Superior temporal gyrus (tissue), 1 donor: ENCODE results near the gene RAB6B.

ENCODE experiments used
- DNase-seq: peaks from one replicate; pipeline ENCODE4 v3.0.0-alpha.2; 2016; ENCODE audit errors: extremely low spot score

The RAB6B gene

DNA sequence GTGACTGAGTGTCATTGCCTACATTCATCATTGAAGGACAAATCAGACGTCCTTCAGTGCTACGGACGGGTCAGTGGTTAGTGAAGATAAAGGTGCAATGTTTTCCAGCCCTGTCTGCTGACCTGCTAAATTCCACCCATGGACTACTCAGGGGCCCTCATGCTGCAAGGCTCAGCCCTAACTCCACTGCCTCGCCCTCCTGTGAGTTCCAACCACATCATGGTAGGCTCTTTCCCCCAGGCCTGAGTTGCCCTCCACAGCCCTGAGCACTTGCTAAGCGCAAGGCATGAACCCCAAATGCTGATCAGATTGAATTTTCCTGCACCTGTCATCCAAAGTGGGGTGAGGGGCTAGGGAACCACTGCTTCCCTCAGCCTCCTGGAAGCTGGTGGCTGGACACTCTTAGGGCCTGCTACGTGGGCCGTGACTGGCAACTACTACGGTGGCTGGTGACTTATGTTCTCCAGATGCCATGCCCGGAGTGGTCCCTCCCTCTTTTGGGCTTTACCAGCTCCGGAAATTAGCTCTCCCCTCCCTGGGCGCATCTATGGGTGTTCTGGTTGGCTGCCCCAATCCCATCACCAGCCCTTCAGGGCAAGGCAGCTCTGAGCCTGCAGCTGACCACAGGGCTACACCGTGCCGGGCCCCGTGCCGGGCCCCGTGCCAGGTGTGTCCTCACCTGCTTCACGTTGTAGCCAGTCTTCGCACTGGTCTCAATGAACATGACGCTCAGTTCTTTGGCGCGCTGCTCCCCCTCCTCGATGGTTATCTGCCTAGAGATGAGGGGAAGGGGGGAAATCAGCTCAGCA is 58.0 kb downstream of the RAB6B start:
- no peak for DNase-seq

DNA sequence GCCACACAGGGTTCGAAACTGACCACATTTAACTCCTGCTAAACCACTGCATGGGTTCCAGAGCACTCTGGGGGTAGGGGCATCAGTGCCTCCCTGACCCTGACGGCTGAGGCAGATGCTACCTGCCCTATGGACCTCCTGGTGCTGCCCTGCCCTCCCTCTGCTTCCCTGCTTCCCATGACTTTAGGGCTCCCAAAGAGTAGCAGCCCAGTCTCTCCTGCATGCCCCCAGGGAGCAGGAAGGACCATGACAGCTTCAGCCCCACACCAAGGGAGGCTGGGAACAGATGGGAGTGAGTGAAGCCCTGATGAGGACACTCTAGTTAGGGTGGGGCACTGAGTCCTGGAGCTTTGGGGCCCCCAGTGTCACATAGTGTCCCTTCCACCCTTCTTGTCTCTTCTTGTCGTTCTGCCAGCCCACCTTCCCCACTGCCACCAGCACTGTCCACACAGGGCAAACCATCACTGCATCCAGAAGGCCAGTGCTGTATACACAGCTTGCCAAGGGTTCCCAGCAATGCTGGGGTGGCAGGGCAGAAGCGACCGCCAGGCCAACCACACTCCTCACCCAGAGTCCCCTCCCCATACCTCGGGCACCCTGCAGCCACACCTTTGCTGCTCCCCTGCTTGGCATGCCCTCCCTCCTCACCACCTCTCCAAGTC is 59.1 kb downstream of the RAB6B start:
- DNase-seq = no peak

DNA sequence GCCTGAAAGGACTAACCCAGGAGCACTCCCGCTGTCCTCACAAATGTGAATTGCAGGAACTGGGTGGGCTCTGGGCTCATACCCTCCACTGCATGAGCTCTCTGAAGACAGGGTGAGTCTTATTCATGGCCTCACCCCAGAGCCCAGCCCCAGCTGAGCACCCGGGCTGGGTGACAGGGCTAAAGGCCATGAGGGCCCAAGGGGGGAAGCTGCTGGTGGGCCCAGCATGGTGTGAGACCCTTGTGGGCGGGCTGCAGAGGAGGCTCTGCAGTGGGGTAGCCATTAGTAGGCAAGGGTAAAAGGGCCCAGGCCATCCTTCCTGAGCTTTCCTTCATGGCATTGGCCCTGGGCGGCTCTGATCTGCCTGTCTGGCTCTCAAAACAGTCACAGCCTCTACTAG is 59.7 kb downstream of the RAB6B start:
- no peak for DNase-seq

DNA sequence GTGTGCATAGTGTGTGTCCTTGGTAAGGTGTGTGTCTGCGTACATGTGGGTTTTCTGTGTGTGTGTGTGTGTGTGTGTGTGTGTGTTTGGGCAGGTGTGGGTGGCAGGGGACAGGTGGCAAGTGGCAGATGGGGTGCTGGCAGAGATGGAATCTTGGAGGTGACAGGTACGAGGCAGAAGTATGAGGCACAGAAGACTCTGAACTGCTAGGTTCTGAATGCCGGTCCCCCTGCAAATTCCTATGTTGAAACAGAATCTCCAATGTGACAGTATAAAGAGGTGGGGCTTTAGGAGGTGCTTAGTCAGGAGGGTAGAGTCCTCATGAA is 60.3 kb downstream of the RAB6B start:
- DNase-seq = no peak

DNA sequence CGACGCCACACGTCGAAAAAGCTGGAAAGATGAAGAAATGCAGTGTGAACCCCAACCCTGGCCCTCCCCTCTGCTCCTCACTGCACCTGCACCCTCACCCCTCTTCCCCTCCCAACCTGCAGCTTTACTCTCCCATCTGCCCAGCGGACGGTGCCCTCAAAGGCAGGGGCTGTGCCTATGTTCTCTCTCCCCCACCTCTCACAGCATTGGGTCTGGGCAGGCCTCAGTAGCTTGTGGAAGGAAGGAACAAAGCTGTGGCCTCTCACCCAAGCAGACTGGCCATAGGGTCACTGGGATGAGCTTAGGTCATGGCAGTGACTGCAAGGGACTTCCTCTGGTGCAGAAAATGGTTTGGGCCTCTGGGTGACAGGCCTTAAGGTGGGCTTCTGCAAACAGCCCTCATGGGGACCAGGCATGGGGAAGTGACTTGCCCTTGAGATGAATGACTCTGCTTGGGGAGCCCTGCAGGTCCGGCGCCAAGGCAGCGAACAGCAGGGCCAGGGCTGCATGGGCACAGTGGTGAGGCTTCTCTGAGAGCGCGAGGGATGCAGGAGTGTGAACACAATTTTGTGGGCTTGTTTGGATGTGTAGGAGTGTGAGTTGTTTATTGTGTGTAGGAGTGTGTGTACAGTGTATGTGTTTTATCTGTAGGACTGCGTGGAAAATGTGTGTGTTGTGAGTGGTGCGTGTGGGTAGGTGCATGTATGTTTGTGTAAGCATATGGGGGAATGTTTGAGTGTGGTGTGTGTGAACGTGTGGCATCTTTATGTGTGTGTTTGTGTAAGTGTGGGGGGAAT is 60.9 kb downstream of the RAB6B start:
- no peak for DNase-seq

DNA sequence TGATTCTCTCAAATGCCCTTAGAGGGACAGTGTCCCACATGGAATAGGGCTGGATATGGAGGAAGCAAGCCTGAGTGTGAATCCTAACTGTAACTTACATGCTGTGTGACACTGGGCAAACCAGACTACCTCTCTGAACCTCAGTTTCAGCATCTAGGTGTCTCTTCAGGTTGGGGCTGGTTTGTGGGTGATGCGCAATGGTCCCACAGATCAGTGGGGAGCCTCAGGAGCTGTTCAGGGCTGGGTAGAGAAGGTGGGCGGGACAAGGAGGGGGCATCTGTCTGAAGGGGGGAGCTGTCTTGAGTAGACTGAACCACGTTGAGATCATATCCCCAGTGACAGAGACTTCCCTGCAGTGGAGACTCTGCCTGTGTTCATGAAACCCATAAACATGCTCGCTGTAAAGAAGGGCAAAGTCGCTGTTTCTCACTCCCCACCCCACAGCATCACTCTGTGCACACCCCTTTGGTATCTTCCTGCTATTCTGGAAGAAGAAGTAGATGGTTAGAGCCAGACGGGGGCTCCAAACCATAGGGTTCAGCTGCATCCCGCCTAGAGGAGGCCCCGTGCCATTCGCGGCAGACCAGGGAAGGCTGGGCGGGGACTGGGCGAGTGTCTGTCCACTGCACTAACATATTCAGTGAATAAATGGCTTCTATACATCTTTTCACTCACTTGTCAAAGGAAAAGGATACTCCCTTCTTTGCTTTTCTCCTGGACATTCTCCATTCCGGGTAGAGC is 61.6 kb downstream of the RAB6B start:
- no peak for DNase-seq

GRCh38 chr3:133833267-133833666 is 62.4 kb downstream of the RAB6B start:
- no peak for DNase-seq

DNA sequence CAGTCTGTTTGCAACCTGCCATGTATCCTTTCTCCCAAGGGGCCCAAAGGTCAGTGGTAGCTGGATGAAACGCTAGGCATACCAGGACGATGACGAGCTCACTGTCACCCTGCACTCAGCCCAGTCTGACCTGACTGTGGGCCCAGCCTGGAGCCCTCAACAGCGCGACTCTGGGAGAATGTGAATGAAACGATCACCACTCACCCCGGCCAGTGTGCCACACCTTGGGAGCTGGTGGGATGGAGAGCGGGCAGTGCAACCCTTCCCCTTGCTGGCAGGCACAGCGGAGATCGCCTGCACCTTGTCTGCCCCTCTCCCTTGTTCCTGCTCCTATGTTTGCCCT is 62.9 kb downstream of the RAB6B start:
- no peak for DNase-seq

DNA sequence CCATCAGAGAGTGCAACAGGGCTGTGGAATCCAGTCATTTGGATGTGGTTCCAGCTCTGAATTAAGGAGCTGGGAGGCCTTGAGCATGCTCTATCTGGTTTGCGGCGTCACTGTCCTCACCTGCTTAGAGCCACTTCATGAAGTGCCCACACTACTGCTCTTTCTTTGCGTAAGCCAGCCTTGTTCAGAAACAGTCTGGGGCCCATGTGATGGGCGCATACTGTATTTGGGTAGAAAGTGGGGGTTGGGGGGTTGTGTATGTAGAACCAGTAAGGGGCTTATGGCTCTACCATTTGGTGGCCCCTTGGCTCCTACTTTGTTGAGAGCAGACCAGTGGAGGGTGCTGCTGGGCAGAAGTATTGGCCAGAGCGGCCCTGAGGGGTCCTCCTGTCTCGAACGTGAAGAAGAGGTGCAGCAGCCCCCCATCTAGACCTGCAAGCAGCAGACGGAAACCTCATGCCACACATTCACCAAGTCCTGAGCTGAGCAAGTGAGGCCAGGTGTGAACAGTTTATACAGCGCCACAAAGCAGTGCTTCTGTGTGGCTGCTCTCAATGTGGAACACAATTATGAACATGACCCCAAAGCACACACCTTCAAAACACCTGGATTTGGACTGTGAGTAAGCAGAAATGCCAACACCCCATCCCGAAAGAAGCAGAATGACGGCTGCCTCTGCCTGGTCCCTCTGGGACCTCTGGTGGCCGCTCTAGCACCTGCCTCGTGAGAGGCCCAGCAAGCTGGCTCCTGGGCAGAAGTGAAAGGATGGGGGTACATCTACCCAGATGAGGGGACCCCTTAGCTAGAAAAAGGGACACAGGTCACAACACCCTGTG is 63.5 kb downstream of the RAB6B start:
- no peak for DNase-seq

- no peak for DNase-seq
These were observed 65.6 kb downstream of the RAB6B start for GRCh38 chr3:133830071-133830470.

DNA sequence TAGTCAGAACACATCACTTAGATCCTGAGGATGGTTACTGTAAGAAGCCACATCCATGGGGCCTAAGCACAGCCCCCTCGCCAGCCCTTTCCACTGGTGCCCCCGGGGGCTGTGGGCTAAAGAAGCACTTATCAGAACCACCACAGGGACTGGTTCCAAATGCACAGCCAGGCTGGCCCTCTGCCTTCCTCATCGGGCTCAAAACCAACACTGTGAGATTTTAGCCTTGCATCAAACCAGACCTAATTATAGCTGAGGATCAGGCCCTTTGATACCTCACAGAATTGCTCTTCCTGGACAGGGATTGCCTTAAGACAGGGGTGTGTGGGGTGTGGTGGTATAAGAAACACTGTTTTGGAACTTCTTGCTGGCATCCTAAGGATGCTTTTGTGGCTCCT is 66.4 kb downstream of the RAB6B start:
- DNase-seq = no peak

DNA sequence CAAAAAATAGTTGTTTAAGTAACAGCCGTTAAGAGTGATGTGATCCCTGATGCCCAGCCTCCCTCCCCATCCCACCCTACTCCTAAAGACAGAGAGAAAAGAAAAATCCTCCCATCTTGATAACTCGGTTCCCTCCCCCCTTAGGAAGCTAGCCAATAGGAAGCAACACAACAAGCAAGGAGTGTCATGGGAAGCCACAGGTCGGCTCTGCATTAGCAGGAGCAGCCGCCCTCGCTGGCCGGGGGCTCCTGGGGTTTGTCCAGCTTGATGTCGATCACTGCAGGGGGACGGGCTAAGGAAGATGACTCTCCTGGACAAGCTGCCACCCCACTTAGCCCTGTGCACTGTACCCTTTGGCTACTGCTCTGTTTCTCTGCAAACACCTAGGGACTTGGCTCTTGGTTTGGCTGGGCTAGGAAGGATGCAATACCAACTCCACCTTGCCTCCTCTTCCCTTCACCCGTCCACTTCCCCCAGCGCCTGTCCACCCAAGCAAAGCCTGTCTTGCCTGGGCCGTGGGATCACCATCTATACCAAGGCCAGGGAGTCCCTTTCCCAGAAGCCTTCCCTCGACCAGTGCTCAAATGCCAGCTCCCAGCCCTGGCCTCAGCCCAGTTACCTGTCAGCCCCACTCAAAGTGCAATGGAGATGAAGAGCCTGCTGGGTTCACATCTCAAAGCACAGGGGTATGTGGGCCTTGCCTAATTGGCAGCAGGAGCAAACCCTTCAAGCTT is 66.9 kb downstream of the RAB6B start:
- no peak for DNase-seq

DNA sequence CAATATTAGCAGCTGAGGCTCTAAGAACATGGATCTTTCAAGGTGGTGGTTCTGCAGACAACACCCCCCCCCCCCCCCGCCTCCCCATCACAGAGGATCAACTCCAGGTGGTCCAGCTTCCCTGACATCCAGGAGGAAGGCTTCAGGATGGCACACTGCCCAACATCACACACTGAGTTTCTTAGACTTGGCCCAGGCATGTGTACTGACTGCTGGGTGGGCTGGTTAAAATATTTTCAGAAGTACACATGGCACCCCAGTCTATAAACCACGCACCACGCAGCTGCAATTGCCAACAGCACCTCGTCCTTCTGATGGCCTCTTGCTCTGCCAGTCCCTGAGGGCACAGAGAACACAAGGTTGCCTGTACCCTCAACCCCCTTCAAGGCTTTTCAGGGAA is 68.0 kb downstream of the RAB6B start:
- no peak for DNase-seq

GRCh38 chr3:133827136-133827535 is 68.5 kb downstream of the RAB6B start:
- no peak for DNase-seq

- DNase-seq = no peak
These were observed 69.5 kb downstream of the RAB6B start for GRCh38 chr3:133825969-133826727.

GRCh38 chr3:133824961-133825485 is 70.7 kb downstream of the RAB6B start:
- no peak for DNase-seq

- no peak for DNase-seq
These were observed 73.7 kb downstream of the RAB6B start for GRCh38 chr3:133821767-133822638.

- no peak for DNase-seq
These were observed 74.6 kb downstream of the RAB6B start for GRCh38 chr3:133820889-133821675.
